ENCODE data around the gene TBC1D14. TPM values are rescaled to one million over a fixed set of nuclear protein-coding genes. Genes with fewer than 3 reads are reported as not detected.
"Not testable (repeated sequence)": the region's sequence is repeated elsewhere in the genome, so short reads cannot be mapped to it uniquely, and the experiment has no call there.

Gene TBC1D14
- total RNA-seq, 4 donors from 2014 or later, result 42.6 to 56.9 (median 54.0) TPM

DNA sequence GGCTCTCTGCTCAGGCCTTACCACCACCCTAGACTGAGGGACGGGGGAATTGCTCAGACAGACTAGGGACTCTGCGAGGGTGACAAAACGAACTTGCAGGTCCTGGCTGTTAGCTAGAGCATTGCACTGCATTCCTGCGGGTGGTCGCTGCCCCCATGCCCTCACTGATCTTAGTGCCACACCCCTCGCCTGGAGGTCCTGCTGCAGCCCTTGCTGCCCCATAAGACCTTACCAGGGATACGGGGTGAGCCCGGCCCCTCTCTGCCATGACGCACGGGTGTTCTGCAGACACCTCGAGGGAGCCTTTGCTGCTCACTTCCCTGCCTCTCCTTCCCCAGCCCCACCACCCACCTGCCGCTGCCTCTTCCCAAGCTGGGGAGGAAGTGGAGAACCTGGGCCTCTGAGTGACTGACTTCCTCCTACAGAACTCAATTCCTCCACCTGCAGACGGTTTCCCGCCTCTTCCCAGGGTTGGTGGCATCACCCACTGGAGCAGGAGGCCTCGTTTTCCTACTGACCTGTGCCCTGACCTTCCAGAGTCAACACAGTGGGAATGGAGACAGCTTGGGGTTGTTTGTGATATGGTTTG lies 19.8 kb upstream of the TBC1D14 start:
- 82% methylated on average over 15 of the region's 15 CpGs; no CpG with 5 or more reads in 1 of the 2 donors for WGBS, 2 donors (ENCODE audit: low coverage in 1 of 2)

DNA sequence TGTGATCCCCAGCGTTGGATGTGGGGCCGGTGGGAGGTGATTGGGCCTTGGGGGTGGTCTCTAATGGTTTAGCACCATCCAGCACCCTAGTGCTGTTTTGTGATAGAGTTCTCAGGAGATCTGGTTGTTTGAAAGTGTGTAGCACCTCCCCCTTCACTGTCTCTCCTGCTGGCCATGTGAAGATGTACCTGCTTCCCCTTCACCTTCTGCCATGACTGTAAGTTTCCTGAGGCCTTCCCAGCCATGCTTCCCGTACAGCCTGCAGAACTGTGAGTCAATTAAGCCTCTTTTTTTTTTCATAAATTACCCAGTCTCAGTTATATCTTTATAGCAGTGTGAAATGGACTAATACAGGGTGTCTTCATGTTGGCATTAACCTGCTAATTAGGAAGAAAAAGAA lies 19.3 kb upstream of the TBC1D14 start:
- Histone ChIP-seq H3K4me3 (no peak overlapping the region), H3K9me3 (no peaks in the 10 kb centered on the region), H3K27ac (no peak overlapping the region), H3K36me3 (no peaks in the 10 kb centered on the region), H3K4me1 (peaks cover 22 to 39% (median 29%) of the 10 kb centered on the region in 4 donors), H3K27me3 (no peaks in the 10 kb centered on the region)
- in situ Hi-C loops (cut with MboI; ENCODE audit: low pct_ligation_motif_present in 1 of 4, low pct_unique_long_range_greater_than_20kb in 1 of 4, low sequenced_read_pairs in 3 of 4), result loop anchor here in 1 of 4 donors (25.0 kb wide), 2 partner anchors 172 to 178 kb away; partner anchors contain the start of genes BLOC1S4, GRPEL1 and MRFAP1L1
- DNase-seq, result no peak
- TF ChIP-seq, protein P1, sequence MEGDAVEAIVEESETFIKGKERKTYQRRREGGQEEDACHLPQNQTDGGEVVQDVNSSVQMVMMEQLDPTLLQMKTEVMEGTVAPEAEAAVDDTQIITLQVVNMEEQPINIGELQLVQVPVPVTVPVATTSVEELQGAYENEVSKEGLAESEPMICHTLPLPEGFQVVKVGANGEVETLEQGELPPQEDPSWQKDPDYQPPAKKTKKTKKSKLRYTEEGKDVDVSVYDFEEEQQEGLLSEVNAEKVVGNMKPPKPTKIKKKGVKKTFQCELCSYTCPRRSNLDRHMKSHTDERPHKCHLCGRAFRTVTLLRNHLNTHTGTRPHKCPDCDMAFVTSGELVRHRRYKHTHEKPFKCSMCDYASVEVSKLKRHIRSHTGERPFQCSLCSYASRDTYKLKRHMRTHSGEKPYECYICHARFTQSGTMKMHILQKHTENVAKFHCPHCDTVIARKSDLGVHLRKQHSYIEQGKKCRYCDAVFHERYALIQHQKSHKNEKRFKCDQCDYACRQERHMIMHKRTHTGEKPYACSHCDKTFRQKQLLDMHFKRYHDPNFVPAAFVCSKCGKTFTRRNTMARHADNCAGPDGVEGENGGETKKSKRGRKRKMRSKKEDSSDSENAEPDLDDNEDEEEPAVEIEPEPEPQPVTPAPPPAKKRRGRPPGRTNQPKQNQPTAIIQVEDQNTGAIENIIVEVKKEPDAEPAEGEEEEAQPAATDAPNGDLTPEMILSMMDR (IDR thresholded peaks at IDR 0.05), result no peak
- no peak for TF ChIP-seq EP300 (IDR thresholded peaks at IDR 0.05; ENCODE audit: low read depth)
- no peak for TF ChIP-seq POLR2A (IDR thresholded peaks at IDR 0.05)
- intact Hi-C loops (cut with DNase I; ENCODE audit: low total_unique reads), result no loop called here
- WGBS, 2 donors (ENCODE audit: low coverage in 1 of 2), result 80 to 86% methylated on average over 1 to 3 of the region's 3 CpGs

More for the DNA sequence above, 19.8 kb upstream of the TBC1D14 start:
- no peaks in the 10 kb centered on the region for H3K9me3 ChIP-seq
- no peak overlapping the region for H3K4me3 ChIP-seq
- DNase-seq, result no peak
- in situ Hi-C loops (cut with MboI; ENCODE audit: low pct_ligation_motif_present in 1 of 4, low pct_unique_long_range_greater_than_20kb in 1 of 4, low sequenced_read_pairs in 3 of 4) (loop anchor here in 2 of 4 donors (10.0 to 25.0 kb wide), 3 partner anchors 165 to 178 kb away; partner anchors contain the start of genes BLOC1S4 (in 1 of the 2), GRPEL1 (in 1 of the 2) and MRFAP1L1 (in 1 of the 2)), intact Hi-C loops (cut with DNase I; ENCODE audit: low total_unique reads) (no loop called here)
- no peak for TF ChIP-seq EP300 (IDR thresholded peaks at IDR 0.05; ENCODE audit: low read depth)
- TF ChIP-seq, protein P1 (IDR thresholded peaks at IDR 0.05), result no peak
- no peak for TF ChIP-seq POLR2A (IDR thresholded peaks at IDR 0.05)
- no peak for TF ChIP-seq POLR2AphosphoS5 (IDR thresholded peaks at IDR 0.05)
- H3K4me1 ChIP-seq, result peaks cover 22 to 39% (median 29%) of the 10 kb centered on the region in 4 donors
- no peaks in the 10 kb centered on the region for H3K27me3 ChIP-seq
- H3K27ac ChIP-seq, result no peak overlapping the region
- H3K36me3 ChIP-seq, result no peaks in the 10 kb centered on the region

DNA sequence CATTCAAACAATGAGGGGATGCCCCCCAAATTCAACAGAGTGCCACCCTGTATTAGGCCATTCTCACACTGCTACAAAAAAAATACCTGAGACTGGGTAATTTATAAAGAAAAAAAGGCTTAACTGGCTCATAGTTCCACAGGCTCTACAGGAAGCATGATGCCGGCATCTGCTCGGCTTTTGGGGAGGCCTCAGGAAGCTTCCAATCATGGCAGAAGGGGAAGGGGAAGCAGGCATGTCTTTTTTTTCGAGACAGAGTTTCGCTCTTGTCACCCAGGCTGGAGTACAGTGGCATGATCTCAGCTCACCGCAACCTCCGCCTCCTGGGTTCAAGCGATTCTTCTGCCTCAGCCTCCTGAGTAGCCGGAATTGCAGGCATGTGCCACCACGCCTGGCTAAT lies 18.7 kb upstream of the TBC1D14 start:
- in situ Hi-C loops (cut with MboI; ENCODE audit: low pct_ligation_motif_present in 1 of 4, low pct_unique_long_range_greater_than_20kb in 1 of 4, low sequenced_read_pairs in 3 of 4), result loop anchor here in 1 of 4 donors (25.0 kb wide), 2 partner anchors 171 to 179 kb away; partner anchors contain the start of genes BLOC1S4, GRPEL1 and MRFAP1L1
- peaks cover 22 to 35% (median 27%) of the 10 kb centered on the region in 4 donors for H3K4me1 ChIP-seq
- H3K4me3 ChIP-seq; H3K9me3 ChIP-seq; DNase-seq; H3K27me3 ChIP-seq; intact Hi-C loops (cut with DNase I; ENCODE audit: low total_unique reads); H3K27ac ChIP-seq; H3K36me3 ChIP-seq: not testable (repeated sequence)
- 97% methylated on average over 9 of the region's 9 CpGs; no CpG with 5 or more reads in 1 of the 2 donors for WGBS, 2 donors (ENCODE audit: low coverage in 1 of 2)

DNA sequence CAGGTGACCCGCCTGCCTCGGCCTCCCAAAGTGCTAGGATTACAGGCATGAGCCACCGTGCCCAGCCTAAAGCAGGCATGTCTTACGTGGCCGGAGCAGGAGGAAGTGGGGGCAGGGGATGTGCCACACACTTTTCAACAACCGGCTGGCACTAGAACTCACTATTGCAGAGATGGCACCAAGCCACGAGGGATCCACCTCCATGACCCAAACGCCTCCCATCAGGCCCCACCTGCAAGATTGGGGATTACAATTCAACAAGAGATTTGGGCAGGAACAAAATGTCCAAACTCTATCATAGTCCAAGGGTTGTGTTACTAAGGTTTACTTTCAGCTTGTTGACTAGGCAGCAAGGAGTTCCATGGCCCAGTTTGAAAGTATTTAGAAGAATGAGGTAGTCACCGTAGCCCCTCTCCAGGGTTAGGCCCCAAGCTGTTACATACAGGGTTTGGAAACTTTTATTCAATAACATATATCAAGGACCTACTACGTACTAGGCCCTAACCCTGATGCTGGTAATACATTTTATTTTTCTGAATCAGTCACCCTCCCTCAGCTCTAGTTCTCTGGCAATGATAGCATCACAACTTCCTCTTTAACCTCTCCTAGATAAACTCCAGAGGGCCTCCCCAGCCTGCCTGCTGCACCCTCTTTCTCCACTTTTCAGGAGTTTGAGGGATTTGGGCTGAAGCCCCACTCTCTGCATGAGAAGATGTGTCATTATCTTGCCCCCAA lies 18.0 kb upstream of the TBC1D14 start:
- intact Hi-C loops (cut with DNase I; ENCODE audit: low total_unique reads), result no loop called here
- H3K36me3 ChIP-seq, result no peaks in the 10 kb centered on the region
- H3K9me3 ChIP-seq, result no peaks in the 10 kb centered on the region
- in situ Hi-C loops (cut with MboI; ENCODE audit: low pct_ligation_motif_present in 1 of 4, low pct_unique_long_range_greater_than_20kb in 1 of 4, low sequenced_read_pairs in 3 of 4), result loop anchor here in 1 of 4 donors (25.0 kb wide), 2 partner anchors 171 to 179 kb away; partner anchors contain the start of genes BLOC1S4, GRPEL1 and MRFAP1L1
- peak overlapping the region; percentile 66 to 74 (median 72) for H3K27ac ChIP-seq
- H3K4me1 ChIP-seq, result peaks cover 17 to 31% (median 24%) of the 10 kb centered on the region in 4 donors
- no peaks in the 10 kb centered on the region for H3K27me3 ChIP-seq
- DNase-seq, result no peak
- H3K4me3 ChIP-seq, result peak overlapping the region in 1 of 4 donors; percentile 19
- WGBS, 2 donors (ENCODE audit: low coverage in 1 of 2), result 76 to 86% methylated on average over 1 to 10 of the region's 10 CpGs
- no peak for TF ChIP-seq POLR2A (IDR thresholded peaks at IDR 0.05)
- no peak for TF ChIP-seq POLR2AphosphoS5 (IDR thresholded peaks at IDR 0.05)
- TF ChIP-seq, protein P1 (IDR thresholded peaks at IDR 0.05), result no peak
- no peak for TF ChIP-seq EP300 (IDR thresholded peaks at IDR 0.05; ENCODE audit: low read depth)

Data from transverse colon (tissue), 4 donors.